ENCODE results near the gene AQP1. TPM values are rescaled to one million over a fixed set of nuclear protein-coding genes. Genes with fewer than 3 reads are reported as not detected.

Gene AQP1
- total RNA-seq, 1 donor from 2014 or later, result 6.7 TPM

GRCh38 chr7:30923009-30923773 is 11.5 kb downstream of the AQP1 start:
- no peak for TF ChIP-seq CTCF (IDR thresholded peaks at IDR 0.05)
- Mint-ChIP-seq H3K4me1 (ENCODE audit: unreplicated experiment) (peaks cover 14% of the 10 kb centered on the region), H3K36me3 (ENCODE audit: unreplicated experiment) (no peaks in the 10 kb centered on the region), H3K4me3 (ENCODE audit: unreplicated experiment) (no peak overlapping the region), H3K27ac (ENCODE audit: unreplicated experiment) (no peak overlapping the region), H3K27me3 (ENCODE audit: unreplicated experiment) (peaks cover 6% of the 10 kb centered on the region), H3K9me3 (ENCODE audit: unreplicated experiment) (peaks cover 8% of the 10 kb centered on the region)
- DNase-seq (ENCODE audit: extremely low spot score, unreplicated experiment), result peak; percentile 79

GRCh38 chr7:30923774-30924413 is 12.2 kb downstream of the AQP1 start:
- Mint-ChIP-seq H3K9me3 (ENCODE audit: unreplicated experiment) (peaks cover 8% of the 10 kb centered on the region), H3K36me3 (ENCODE audit: unreplicated experiment) (no peaks in the 10 kb centered on the region), H3K27me3 (ENCODE audit: unreplicated experiment) (peaks cover 6% of the 10 kb centered on the region), H3K27ac (ENCODE audit: unreplicated experiment) (no peak overlapping the region), H3K4me1 (ENCODE audit: unreplicated experiment) (peaks cover 14% of the 10 kb centered on the region), H3K4me3 (ENCODE audit: unreplicated experiment) (no peak overlapping the region)
- DNase-seq (ENCODE audit: extremely low spot score, unreplicated experiment), result peak; percentile 70
- TF ChIP-seq CTCF (IDR thresholded peaks at IDR 0.05), result no peak

- H3K4me1 Mint-ChIP-seq (ENCODE audit: unreplicated experiment), result peaks cover 13% of the 10 kb centered on the region
- H3K27me3 Mint-ChIP-seq (ENCODE audit: unreplicated experiment), result peaks cover 7% of the 10 kb centered on the region
- peak; percentile 59 for DNase-seq (ENCODE audit: extremely low spot score, unreplicated experiment)
- no peak for TF ChIP-seq CTCF (IDR thresholded peaks at IDR 0.05)
- no peak overlapping the region for H3K27ac Mint-ChIP-seq (ENCODE audit: unreplicated experiment)
- H3K36me3 Mint-ChIP-seq (ENCODE audit: unreplicated experiment), result no peaks in the 10 kb centered on the region
- no peak overlapping the region for H3K4me3 Mint-ChIP-seq (ENCODE audit: unreplicated experiment)
- H3K9me3 Mint-ChIP-seq (ENCODE audit: unreplicated experiment), result peaks cover 8% of the 10 kb centered on the region
Measured at GRCh38 chr7:30924624-30925023, 13.0 kb downstream of the AQP1 start.

GRCh38 chr7:30925117-30925516 is 13.5 kb downstream of the AQP1 start:
- peaks cover 10% of the 10 kb centered on the region for H3K4me1 Mint-ChIP-seq (ENCODE audit: unreplicated experiment)
- H3K27ac Mint-ChIP-seq (ENCODE audit: unreplicated experiment), result no peak overlapping the region
- peak; percentile 80 for DNase-seq (ENCODE audit: extremely low spot score, unreplicated experiment)
- no peaks in the 10 kb centered on the region for H3K36me3 Mint-ChIP-seq (ENCODE audit: unreplicated experiment)
- no peak overlapping the region for H3K4me3 Mint-ChIP-seq (ENCODE audit: unreplicated experiment)
- peaks cover 12% of the 10 kb centered on the region for H3K27me3 Mint-ChIP-seq (ENCODE audit: unreplicated experiment)
- no peak for TF ChIP-seq CTCF (IDR thresholded peaks at IDR 0.05)
- H3K9me3 Mint-ChIP-seq (ENCODE audit: unreplicated experiment), result peaks cover 8% of the 10 kb centered on the region

- TF ChIP-seq CTCF (IDR thresholded peaks at IDR 0.05), result no peak
- Mint-ChIP-seq H3K27ac (ENCODE audit: unreplicated experiment) (no peak overlapping the region), H3K9me3 (ENCODE audit: unreplicated experiment) (peaks cover 8% of the 10 kb centered on the region), H3K4me3 (ENCODE audit: unreplicated experiment) (no peak overlapping the region), H3K36me3 (ENCODE audit: unreplicated experiment) (no peaks in the 10 kb centered on the region), H3K4me1 (ENCODE audit: unreplicated experiment) (peaks cover 6% of the 10 kb centered on the region), H3K27me3 (ENCODE audit: unreplicated experiment) (peaks cover 14% of the 10 kb centered on the region)
- peak; percentile 68 for DNase-seq (ENCODE audit: extremely low spot score, unreplicated experiment)
Measured at GRCh38 chr7:30925913-30926312, 14.3 kb downstream of the AQP1 start.
